ENCODE measurements around the gene CEL. TPM values are rescaled to one million over a fixed set of nuclear protein-coding genes. Genes with fewer than 3 reads are reported as not detected.

Gene CEL
- total RNA-seq, 2 experiments from 2014 or later: 0.16 to 0.39 TPM

GRCh38 chr9:133044125-133044524 lies 17.7 kb upstream of the CEL start:
- Histone ChIP-seq H3K27ac (ENCODE audit: low read depth in 1 of 2, low read length in 2 of 2) (no peak overlapping the region), H3K9me3 (ENCODE audit: control insufficient read depth in 1 of 2, insufficient read depth in 1 of 2, low read length in 2 of 2) (no peaks in the 10 kb centered on the region), H3K27me3 (ENCODE audit: control insufficient read depth in 1 of 2, insufficient read depth in 2 of 2, low read length in 2 of 2) (no peaks in the 10 kb centered on the region), H3K4me1 (ENCODE audit: insufficient read depth, low read length) (peaks cover 2% of the 10 kb centered on the region), H3K36me3 (ENCODE audit: insufficient read depth, low read length) (peaks cover 65% of the 10 kb centered on the region), H3K4me3 (ENCODE audit: low read length) (no peak overlapping the region)
- H3K4me1 Mint-ChIP-seq (ENCODE audit: low read depth): no peaks in the 10 kb centered on the region
- H3K4me3 Mint-ChIP-seq: no peak overlapping the region
- peaks cover 69% of the 10 kb centered on the region for H3K36me3 Mint-ChIP-seq (ENCODE audit: low read depth)
- TF ChIP-seq CTCF (IDR thresholded peaks at IDR 0.05): no peak
- ATAC-seq (ENCODE audit: poor library complexity): no peak
- H3K9me3 Mint-ChIP-seq: no peaks in the 10 kb centered on the region
- intact Hi-C loops (cut with DNase I, micrococcal nuclease): no loop called here
- ChIA-PET POLR2A (no interaction called here), CTCF (no interaction called here)
- H3K27ac Mint-ChIP-seq: no peak overlapping the region
- no peaks in the 10 kb centered on the region for H3K27me3 Mint-ChIP-seq
- DNase-seq: no peak

GRCh38 chr9:133044661-133045060 lies 17.1 kb upstream of the CEL start:
- no peak for DNase-seq
- peaks cover 2% of the 10 kb centered on the region for H3K4me1 ChIP-seq (ENCODE audit: insufficient read depth, low read length)
- intact Hi-C loops (cut with DNase I, micrococcal nuclease): no loop called here
- Mint-ChIP-seq H3K4me3 (no peak overlapping the region), H3K27ac (no peak overlapping the region), H3K4me1 (ENCODE audit: low read depth) (no peaks in the 10 kb centered on the region), H3K36me3 (ENCODE audit: low read depth) (peaks cover 74% of the 10 kb centered on the region), H3K9me3 (no peaks in the 10 kb centered on the region), H3K27me3 (no peaks in the 10 kb centered on the region)
- ChIA-PET POLR2A (no interaction called here), CTCF (no interaction called here)
- no peaks in the 10 kb centered on the region for H3K9me3 ChIP-seq (ENCODE audit: control insufficient read depth in 1 of 2, insufficient read depth in 1 of 2, low read length in 2 of 2)
- H3K36me3 ChIP-seq (ENCODE audit: insufficient read depth, low read length): peaks cover 70% of the 10 kb centered on the region
- H3K4me3 ChIP-seq (ENCODE audit: low read length): no peak overlapping the region
- no peak for TF ChIP-seq CTCF (IDR thresholded peaks at IDR 0.05)
- ATAC-seq (ENCODE audit: poor library complexity): no peak
- H3K27me3 ChIP-seq (ENCODE audit: control insufficient read depth in 1 of 2, insufficient read depth in 2 of 2, low read length in 2 of 2): no peaks in the 10 kb centered on the region
- H3K27ac ChIP-seq (ENCODE audit: low read depth in 1 of 2, low read length in 2 of 2): no peak overlapping the region

- POLR2A ChIA-PET: no interaction called here
- Mint-ChIP-seq H3K36me3 (ENCODE audit: low read depth) (peaks cover 79% of the 10 kb centered on the region), H3K27ac (no peak overlapping the region)
Observed at GRCh38 chr9:133045132-133045531, 16.6 kb upstream of the CEL start.

More at GRCh38 chr9:133045132-133045531, 16.6 kb upstream of the CEL start:
- H3K4me3 ChIP-seq (ENCODE audit: low read length): no peak overlapping the region
- Mint-ChIP-seq H3K9me3 (no peaks in the 10 kb centered on the region), H3K27me3 (no peaks in the 10 kb centered on the region), H3K4me3 (no peak overlapping the region), H3K4me1 (ENCODE audit: low read depth) (no peaks in the 10 kb centered on the region)
- no peak for TF ChIP-seq CTCF (IDR thresholded peaks at IDR 0.05)
- ATAC-seq (ENCODE audit: poor library complexity) (no peak), DNase-seq (no peak)
- H3K4me1 ChIP-seq (ENCODE audit: insufficient read depth, low read length): peaks cover 2% of the 10 kb centered on the region
- H3K36me3 ChIP-seq (ENCODE audit: insufficient read depth, low read length): peaks cover 74% of the 10 kb centered on the region
- H3K27me3 ChIP-seq (ENCODE audit: control insufficient read depth in 1 of 2, insufficient read depth in 2 of 2, low read length in 2 of 2): no peaks in the 10 kb centered on the region
- no peaks in the 10 kb centered on the region for H3K9me3 ChIP-seq (ENCODE audit: control insufficient read depth in 1 of 2, insufficient read depth in 1 of 2, low read length in 2 of 2)
- intact Hi-C loops (cut with DNase I, micrococcal nuclease): no loop called here
- no peak overlapping the region for H3K27ac ChIP-seq (ENCODE audit: low read depth in 1 of 2, low read length in 2 of 2)
- CTCF ChIA-PET: no interaction called here

All from CD4-positive, alpha-beta T cell (primary cell).